ENCODE data around the gene STK36.

The STK36 gene

GRCh38 chr2:218659258-218659987, 12.5 kb upstream of the STK36 start, which contains the start of the genes BCS1L and ZNF142:
TSS of gene BCS1L (plus strand) at chr2:218659683. CDS start at chr2:218660988, 1,305 bp downstream.
TSS of gene ZNF142 (minus strand) at chr2:218659623. CDS start at chr2:218656429, 3,194 bp downstream.
- Mint-ChIP-seq H3K27ac (peak within 1 kb of the TSS; percentile 70), H3K4me1 (peaks cover 28% of the 10 kb centered on the region), H3K4me3 (peak within 1 kb of the TSS; percentile 99), H3K36me3 (ENCODE audit: low read depth) (peaks cover 36% of the 10 kb centered on the region), H3K9me3 (no peaks in the 10 kb centered on the region), H3K27me3 (ENCODE audit: low read depth, poor library complexity) (peaks cover 6% of the 10 kb centered on the region)
- peak; percentile 91 for DNase-seq
- TF ChIP-seq CTCF (IDR thresholded peaks at IDR 0.05) = no peak

- Mint-ChIP-seq H3K4me3 (peak overlapping the region; percentile 99), H3K36me3 (ENCODE audit: low read depth) (peaks cover 40% of the 10 kb centered on the region), H3K27ac (no peak overlapping the region), H3K4me1 (peaks cover 28% of the 10 kb centered on the region), H3K9me3 (no peaks in the 10 kb centered on the region), H3K27me3 (ENCODE audit: low read depth, poor library complexity) (peaks cover 6% of the 10 kb centered on the region)
- no peak for TF ChIP-seq CTCF (IDR thresholded peaks at IDR 0.05)
- no peak for DNase-seq
These were observed 11.9 kb upstream of the STK36 start for GRCh38 chr2:218659988-218660358.

GRCh38 chr2:218662377-218662776, 9.5 kb upstream of the STK36 start:
- H3K4me1 Mint-ChIP-seq = peaks cover 28% of the 10 kb centered on the region
- H3K36me3 Mint-ChIP-seq (ENCODE audit: low read depth) = peaks cover 45% of the 10 kb centered on the region
- H3K4me3 Mint-ChIP-seq = no peak overlapping the region
- TF ChIP-seq CTCF (IDR thresholded peaks at IDR 0.05) = no peak
- H3K9me3 Mint-ChIP-seq = no peaks in the 10 kb centered on the region
- DNase-seq = no peak
- H3K27ac Mint-ChIP-seq = peak overlapping the region; percentile 41
- H3K27me3 Mint-ChIP-seq (ENCODE audit: low read depth, poor library complexity) = peaks cover 3% of the 10 kb centered on the region

- Mint-ChIP-seq H3K4me1 (peaks cover 25% of the 10 kb centered on the region), H3K36me3 (ENCODE audit: low read depth) (peaks cover 45% of the 10 kb centered on the region), H3K4me3 (no peak overlapping the region), H3K27ac (no peak overlapping the region), H3K27me3 (ENCODE audit: low read depth, poor library complexity) (peaks cover 3% of the 10 kb centered on the region), H3K9me3 (no peaks in the 10 kb centered on the region)
- no peak for DNase-seq
- no peak for TF ChIP-seq CTCF (IDR thresholded peaks at IDR 0.05)
These were observed 9.1 kb upstream of the STK36 start for GRCh38 chr2:218662827-218663226.

DNA sequence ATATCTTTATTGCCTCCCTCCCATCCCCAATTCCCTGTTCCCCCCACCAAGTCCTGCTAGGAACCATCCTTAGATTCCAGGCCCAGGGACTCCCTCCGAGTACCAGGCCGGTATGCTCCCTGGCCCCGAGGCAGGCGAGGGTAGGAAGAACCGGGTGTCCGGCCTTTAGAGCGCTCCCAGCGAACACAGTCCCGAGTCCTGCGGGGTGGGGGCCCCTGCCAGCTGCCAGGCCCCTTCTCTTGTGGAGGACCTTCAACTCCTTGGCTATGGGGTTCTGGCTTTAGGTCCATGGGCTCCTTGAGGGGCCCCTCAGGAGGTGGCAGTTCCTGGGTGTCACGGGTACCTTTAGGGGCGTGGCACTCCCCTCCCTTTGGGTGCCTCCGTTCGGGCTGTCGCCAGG, 8.0 kb upstream of the STK36 start:
- TF ChIP-seq CTCF (IDR thresholded peaks at IDR 0.05) = no peak
- DNase-seq = no peak
- H3K4me3 Mint-ChIP-seq = no peak overlapping the region

DNA sequence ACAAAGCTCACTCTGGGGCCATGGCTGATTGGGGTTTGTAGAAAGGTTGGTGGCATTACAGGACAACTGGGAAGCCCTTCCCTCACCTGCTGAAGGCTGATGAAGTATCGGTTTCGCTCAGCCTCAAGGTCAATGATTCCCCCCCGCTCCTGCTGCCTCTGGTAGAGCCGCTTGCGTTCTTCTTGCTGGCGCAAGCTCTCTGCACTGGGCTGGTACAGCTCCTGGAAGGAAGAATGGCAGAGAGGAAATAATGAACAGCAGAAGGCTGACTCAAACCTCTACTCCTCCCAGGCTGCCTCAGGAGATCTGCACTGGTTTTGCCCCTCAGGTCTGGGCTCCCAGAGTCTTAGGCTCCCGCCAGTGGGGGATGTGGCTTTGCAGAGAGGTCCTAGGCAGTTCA, 7.2 kb upstream of the STK36 start:
- H3K9me3 Mint-ChIP-seq = no peaks in the 10 kb centered on the region

More for the DNA sequence above, 8.0 kb upstream of the STK36 start:
- Mint-ChIP-seq H3K4me1 (peaks cover 14% of the 10 kb centered on the region), H3K27me3 (ENCODE audit: low read depth, poor library complexity) (no peaks in the 10 kb centered on the region), H3K27ac (no peak overlapping the region), H3K36me3 (ENCODE audit: low read depth) (peaks cover 48% of the 10 kb centered on the region), H3K9me3 (no peaks in the 10 kb centered on the region)

More for the DNA sequence above, 7.2 kb upstream of the STK36 start:
- no peak for TF ChIP-seq CTCF (IDR thresholded peaks at IDR 0.05)
- H3K4me3 Mint-ChIP-seq = no peak overlapping the region
- peaks cover 10% of the 10 kb centered on the region for H3K4me1 Mint-ChIP-seq
- DNase-seq = no peak
- no peaks in the 10 kb centered on the region for H3K27me3 Mint-ChIP-seq (ENCODE audit: low read depth, poor library complexity)
- H3K36me3 Mint-ChIP-seq (ENCODE audit: low read depth) = peaks cover 48% of the 10 kb centered on the region
- no peak overlapping the region for H3K27ac Mint-ChIP-seq
